Activated CD8-positive, alpha-beta T cell treated with anti-CD3 and anti-CD28 coated beads, Interleukin-2, amount 10 ng/mL, durations not matched to agents 7 days and 5 days (primary cell): ENCODE results near the gene KCNK3. TPM values are rescaled to one million over a fixed set of nuclear protein-coding genes. Genes with fewer than 3 reads are reported as not detected.

Experiments
- ATAC-seq: fragments of 150-1000 bp; cut with Tn5 transposase; one replicate; pipeline ENCODE4 v1.10.0; 2021; ENCODE audit warnings: moderate library complexity
- CTCF ChIA-PET: fragments of 350-600 bp; sonication (Branson Sonifier 250); formaldehyde crosslinking; loops from one replicate; lab custom pipeline; 2021; ENCODE audit warnings: antibody characterized with exemption; lab: Charles Lee
- POLR2A ChIA-PET: fragments of 350-600 bp; sonication (Branson Sonifier 250); formaldehyde crosslinking; loops from one replicate; lab custom pipeline; 2021; ENCODE audit warnings: antibody characterized with exemption; lab: Charles Lee
- DNase-seq: peaks from one replicate; pipeline ENCODE4 v3.0.0-alpha.2; 2020
- H3K27ac Mint-ChIP-seq: one replicate; pipeline ENCODE4 v1.8.0; 2021; ENCODE audit warnings: mild to moderate bottlenecking, mixed read lengths
- H3K27me3 Mint-ChIP-seq: one replicate; pipeline ENCODE4 v1.8.0; 2021; ENCODE audit warnings: low read depth, mixed read lengths
- H3K36me3 Mint-ChIP-seq: one replicate; pipeline ENCODE4 v1.8.0; 2021; ENCODE audit warnings: low read depth, mixed read lengths
- H3K4me1 Mint-ChIP-seq: one replicate; pipeline ENCODE4 v1.8.0; 2021; ENCODE audit warnings: low read depth, mixed read lengths
- H3K4me3 Mint-ChIP-seq: one replicate; pipeline ENCODE4 v1.8.0; 2021; ENCODE audit warnings: mild to moderate bottlenecking, mixed read lengths
- H3K9me3 Mint-ChIP-seq: one replicate; pipeline ENCODE4 v1.8.0; 2022; ENCODE audit warnings: mixed read lengths; ENCODE audit not compliant: insufficient read depth
- total RNA-seq, 2 experiments: library from RNA; stranded (reverse); gene quantifications; one replicate each; pipeline ENCODE4 v1.2.3, GENCODE V29; 2021

Gene KCNK3
- total RNA-seq, 2 experiments from 2014 or later, result not detected

GRCh38 chr2:26768759-26769088, 76.2 kb downstream of the KCNK3 start:
- H3K4me1 Mint-ChIP-seq, result peaks cover 79% of the 10 kb centered on the region
- peaks cover 24% of the 10 kb centered on the region for H3K36me3 Mint-ChIP-seq
- POLR2A ChIA-PET, result interaction anchor here (1.5 kb wide), 1 partner anchor 17 kb away, joined by 3 read pairs; the partner anchor contains the start of gene CENPA
- DNase-seq (no peak), ATAC-seq (no peak)
- H3K27ac Mint-ChIP-seq, result peak overlapping the region; percentile 74
- H3K4me3 Mint-ChIP-seq, result peak overlapping the region; percentile 40
- no peaks in the 10 kb centered on the region for H3K9me3 Mint-ChIP-seq
- CTCF ChIA-PET, result interaction anchor here (0.8 to 1.7 kb wide), 5 partner anchors 14 to 266 kb away, joined by 3 to 6 read pairs (median 3); no protein-coding TSS in a partner anchor
- no peaks in the 10 kb centered on the region for H3K27me3 Mint-ChIP-seq

GRCh38 chr2:26769089-26769761, 76.7 kb downstream of the KCNK3 start:
- Mint-ChIP-seq H3K9me3 (no peaks in the 10 kb centered on the region), H3K36me3 (peaks cover 24% of the 10 kb centered on the region), H3K27ac (peak overlapping the region; percentile 80), H3K27me3 (no peaks in the 10 kb centered on the region), H3K4me1 (peaks cover 84% of the 10 kb centered on the region), H3K4me3 (peak overlapping the region; percentile 40)
- DNase-seq, result peak; percentile 63
- peak; percentile 40 for ATAC-seq
- POLR2A ChIA-PET, result interaction anchor here (1.5 kb wide), 1 partner anchor 16 kb away, joined by 3 read pairs; the partner anchor contains the start of gene CENPA
- CTCF ChIA-PET, result interaction anchor here (0.8 to 1.7 kb wide), 5 partner anchors 13 to 267 kb away, joined by 3 to 6 read pairs (median 3); no protein-coding TSS in a partner anchor

- ATAC-seq (no peak), DNase-seq (no peak)
- H3K27me3 Mint-ChIP-seq, result no peaks in the 10 kb centered on the region
- ChIA-PET POLR2A (interaction anchor here (0.5 to 1.1 kb wide), 2 partner anchors 14 to 336 kb away, joined by 3 read pairs; no protein-coding TSS in a partner anchor), CTCF (interaction anchor here (1.1 to 1.9 kb wide), 2 partner anchors 11 to 532 kb away, joined by 4 to 8 read pairs; no protein-coding TSS in a partner anchor)
- H3K36me3 Mint-ChIP-seq, result peaks cover 37% of the 10 kb centered on the region
- peaks cover 73% of the 10 kb centered on the region for H3K4me1 Mint-ChIP-seq
- H3K4me3 Mint-ChIP-seq, result no peak overlapping the region
- H3K9me3 Mint-ChIP-seq, result no peaks in the 10 kb centered on the region
- H3K27ac Mint-ChIP-seq, result peak overlapping the region; percentile 34
These were observed 78.6 kb downstream of the KCNK3 start for GRCh38 chr2:26770986-26771586.

- DNase-seq, result peak; percentile 71
- ATAC-seq, result peak; percentile 74
- H3K27ac Mint-ChIP-seq, result peak overlapping the region; percentile 91
- peak overlapping the region; percentile 51 for H3K4me3 Mint-ChIP-seq
- H3K27me3 Mint-ChIP-seq, result no peaks in the 10 kb centered on the region
- H3K36me3 Mint-ChIP-seq, result peaks cover 44% of the 10 kb centered on the region
- H3K9me3 Mint-ChIP-seq, result no peaks in the 10 kb centered on the region
- POLR2A ChIA-PET, result interaction anchor here (0.5 to 1.4 kb wide), 5 partner anchors 9 to 170 kb away, joined by 3 to 7 read pairs (median 4); partner anchors contain the start of genes CENPA and SLC35F6
- H3K4me1 Mint-ChIP-seq, result peaks cover 68% of the 10 kb centered on the region
- CTCF ChIA-PET, result interaction anchor here (1.0 to 1.9 kb wide), 4 partner anchors 9 to 167 kb away, joined by 3 to 8 read pairs (median 4); partner anchors contain the start of gene CENPA
These were observed 79.8 kb downstream of the KCNK3 start for GRCh38 chr2:26772064-26773001.

GRCh38 chr2:26776195-26776800, 83.8 kb downstream of the KCNK3 start:
- DNase-seq, result no peak
- Mint-ChIP-seq H3K27ac (peak overlapping the region; percentile 55), H3K27me3 (no peaks in the 10 kb centered on the region), H3K36me3 (peaks cover 54% of the 10 kb centered on the region), H3K4me3 (no peak overlapping the region), H3K9me3 (no peaks in the 10 kb centered on the region), H3K4me1 (peaks cover 33% of the 10 kb centered on the region)
- ATAC-seq, result no peak
- ChIA-PET CTCF (interaction anchor here (0.7 to 1.4 kb wide), 3 partner anchors 9 to 70 kb away, joined by 3 to 4 read pairs (median 3); partner anchors contain the start of gene CENPA), POLR2A (interaction anchor here (1.0 kb wide), 1 partner anchor 9 kb away, joined by 3 read pairs; the partner anchor contains the start of gene CENPA)

- no peak for ATAC-seq
These were observed 85.6 kb downstream of the KCNK3 start for GRCh38 chr2:26778098-26778497.

GRCh38 chr2:26778507-26778906, 86.0 kb downstream of the KCNK3 start:
- DNase-seq, result no peak
- ChIA-PET CTCF (no interaction called here), POLR2A (no interaction called here)
- peaks cover 14% of the 10 kb centered on the region for H3K4me1 Mint-ChIP-seq
- no peak for ATAC-seq
- H3K9me3 Mint-ChIP-seq, result no peaks in the 10 kb centered on the region
- no peak overlapping the region for H3K27ac Mint-ChIP-seq
- no peaks in the 10 kb centered on the region for H3K27me3 Mint-ChIP-seq
- no peak overlapping the region for H3K4me3 Mint-ChIP-seq
- peaks cover 47% of the 10 kb centered on the region for H3K36me3 Mint-ChIP-seq

More at GRCh38 chr2:26778098-26778497, 85.6 kb downstream of the KCNK3 start:
- Mint-ChIP-seq H3K36me3 (peaks cover 47% of the 10 kb centered on the region), H3K4me1 (peaks cover 15% of the 10 kb centered on the region), H3K27ac (no peak overlapping the region), H3K27me3 (no peaks in the 10 kb centered on the region), H3K4me3 (no peak overlapping the region), H3K9me3 (no peaks in the 10 kb centered on the region)
- CTCF ChIA-PET, result interaction anchor here (1.4 kb wide), 1 partner anchor 68 kb away, joined by 4 read pairs; no protein-coding TSS in a partner anchor
- no peak for DNase-seq
- POLR2A ChIA-PET, result no interaction called here

- Mint-ChIP-seq H3K27ac (no peak overlapping the region), H3K27me3 (no peaks in the 10 kb centered on the region), H3K4me3 (no peak overlapping the region), H3K4me1 (peaks cover 14% of the 10 kb centered on the region), H3K9me3 (no peaks in the 10 kb centered on the region), H3K36me3 (peaks cover 42% of the 10 kb centered on the region)
- ChIA-PET CTCF (interaction anchor here (2.5 kb wide), 1 partner anchor 9 kb away, joined by 8 read pairs; no protein-coding TSS in a partner anchor), POLR2A (no interaction called here)
- ATAC-seq (no peak), DNase-seq (no peak)
These were observed 87.8 kb downstream of the KCNK3 start for GRCh38 chr2:26780203-26780760.
